GM12875 (cell line): ENCODE data around the gene SHFL.

ENCODE experiments used
- H3K4me3 ChIP-seq: one replicate; pipeline ENCODE4 v1.5.1; 2011; ENCODE audit warnings: low read depth, low read length, control low read depth
- CTCF ChIP-seq: IDR thresholded peaks from 2 replicates; pipeline ENCODE4 v1.5.1; 2011; ENCODE audit warnings: low read depth, mild to moderate bottlenecking, control low read depth, inconsistent platforms, low read length, moderate library complexity, borderline replicate concordance; ENCODE audit not compliant: insufficient read depth

Gene SHFL

DNA sequence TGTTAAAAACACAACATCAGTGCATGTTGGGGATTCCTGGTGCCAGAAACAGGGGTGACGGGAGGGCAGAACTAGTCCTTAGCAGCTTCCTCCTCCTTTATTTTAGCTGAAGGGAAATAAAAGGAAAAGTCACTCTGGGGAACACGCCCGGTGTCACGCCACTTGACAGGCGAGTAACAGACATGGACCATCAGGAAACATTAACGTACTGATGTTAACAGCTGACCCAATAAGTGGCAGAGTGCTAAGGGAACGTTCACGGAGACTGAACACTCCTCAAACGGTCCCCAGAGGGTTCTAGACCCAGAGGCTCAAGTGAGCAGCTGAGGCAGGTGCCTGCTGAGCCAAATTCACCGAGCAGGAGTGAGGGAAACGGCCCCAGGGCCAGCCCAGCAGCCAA lies 47.5 kb downstream of the SHFL start:
- TF ChIP-seq CTCF: no peak
- H3K4me3 ChIP-seq: no peak overlapping the region

DNA sequence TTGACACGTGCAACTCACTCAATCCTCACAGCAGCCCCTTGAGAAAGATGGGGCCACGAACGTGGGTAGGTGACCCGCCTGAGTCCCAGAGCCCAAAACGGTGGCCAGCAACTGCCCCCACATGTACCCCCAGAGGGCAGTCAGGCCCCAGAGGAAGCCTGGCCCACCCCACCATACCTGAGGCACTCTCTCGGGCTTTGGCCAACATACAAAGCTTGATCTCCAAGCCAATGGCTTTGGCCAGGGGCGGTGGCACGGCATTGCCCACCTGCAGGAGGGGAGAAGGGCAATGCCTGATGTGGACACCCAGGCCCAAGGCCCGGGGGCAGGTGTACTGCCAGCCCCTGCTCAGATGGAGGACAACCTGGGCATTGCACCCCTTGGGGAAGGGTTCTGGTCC lies 47.9 kb downstream of the SHFL start:
- no peak overlapping the region for H3K4me3 ChIP-seq
- no peak for TF ChIP-seq CTCF

GRCh38 chr19:10135551-10136334 lies 49.6 kb downstream of the SHFL start:
- TF ChIP-seq CTCF: no peak
- H3K4me3 ChIP-seq: no peak overlapping the region

- no peak for TF ChIP-seq CTCF
- no peak overlapping the region for H3K4me3 ChIP-seq
Observed at GRCh38 chr19:10136936-10137335, 50.8 kb downstream of the SHFL start.

- H3K4me3 ChIP-seq: no peak overlapping the region
- no peak for TF ChIP-seq CTCF
Observed at GRCh38 chr19:10137751-10138682, 51.9 kb downstream of the SHFL start.

DNA sequence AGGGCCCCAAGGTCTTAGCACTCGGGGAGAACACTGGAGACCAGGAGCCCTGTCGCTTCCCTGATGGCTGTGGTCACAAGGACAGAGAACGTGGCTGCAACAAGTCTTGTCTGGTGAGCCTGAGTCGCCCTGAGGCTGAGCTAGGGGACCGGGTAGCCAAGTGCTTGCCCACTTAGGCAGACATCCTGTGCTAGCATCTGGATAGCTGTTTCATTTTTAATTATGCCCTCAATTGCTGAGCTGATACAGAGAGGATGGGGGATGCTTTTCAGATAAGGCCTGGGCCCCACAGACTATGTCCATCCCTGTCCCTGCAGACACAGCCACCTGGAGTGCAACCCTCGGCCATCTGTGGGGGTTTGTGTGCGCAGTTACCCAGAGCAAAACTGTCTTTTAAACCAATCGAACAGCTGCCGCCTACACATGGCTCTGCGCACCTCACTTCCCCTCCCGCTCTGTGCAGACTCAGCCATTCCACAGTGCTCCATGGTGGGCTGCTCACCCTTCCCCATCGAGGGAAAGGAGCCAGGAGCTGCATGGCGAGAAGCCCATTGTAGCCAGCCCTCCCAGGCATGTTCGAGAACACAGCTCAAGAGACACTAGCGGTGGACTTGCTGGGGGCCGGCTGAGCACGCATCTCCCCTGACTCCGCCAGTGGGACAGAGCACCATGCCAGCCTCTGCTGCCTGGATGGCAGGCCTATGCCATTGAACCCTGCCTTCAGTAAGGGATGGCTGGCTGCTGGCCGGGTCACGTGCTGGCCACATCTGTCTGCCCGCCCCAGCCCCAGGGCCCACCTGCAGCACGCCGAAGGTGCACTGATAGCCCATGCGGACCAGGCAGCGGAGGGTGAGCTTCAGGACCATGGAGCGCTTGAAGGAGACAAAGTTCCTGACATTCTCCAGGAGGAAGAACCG lies 53.0 kb downstream of the SHFL start:
- no peak overlapping the region for H3K4me3 ChIP-seq
- TF ChIP-seq CTCF: no peak
